Measurements from ENCODE around the gene PPP2R3A.

DNA sequence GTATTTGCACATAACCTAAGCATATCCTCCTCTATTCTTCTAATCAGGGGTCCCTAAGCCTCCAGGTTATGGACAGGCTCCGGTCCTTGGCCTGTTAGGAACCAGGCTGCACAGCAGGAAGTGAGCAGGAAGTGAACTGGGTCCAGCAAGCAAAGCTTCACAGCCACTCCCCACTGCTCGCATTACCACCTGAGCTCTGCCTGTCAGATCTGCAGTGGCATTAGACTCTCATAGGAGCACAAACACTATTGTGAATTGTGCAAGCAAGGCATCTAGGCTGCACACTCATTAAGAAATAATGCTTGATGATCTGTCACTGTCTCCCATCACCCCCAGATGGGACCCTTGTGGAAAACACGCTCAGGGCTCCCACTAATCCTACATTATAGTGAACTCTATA, 220.8 kb downstream of the PPP2R3A start:
- TF ChIP-seq, protein P1, sequence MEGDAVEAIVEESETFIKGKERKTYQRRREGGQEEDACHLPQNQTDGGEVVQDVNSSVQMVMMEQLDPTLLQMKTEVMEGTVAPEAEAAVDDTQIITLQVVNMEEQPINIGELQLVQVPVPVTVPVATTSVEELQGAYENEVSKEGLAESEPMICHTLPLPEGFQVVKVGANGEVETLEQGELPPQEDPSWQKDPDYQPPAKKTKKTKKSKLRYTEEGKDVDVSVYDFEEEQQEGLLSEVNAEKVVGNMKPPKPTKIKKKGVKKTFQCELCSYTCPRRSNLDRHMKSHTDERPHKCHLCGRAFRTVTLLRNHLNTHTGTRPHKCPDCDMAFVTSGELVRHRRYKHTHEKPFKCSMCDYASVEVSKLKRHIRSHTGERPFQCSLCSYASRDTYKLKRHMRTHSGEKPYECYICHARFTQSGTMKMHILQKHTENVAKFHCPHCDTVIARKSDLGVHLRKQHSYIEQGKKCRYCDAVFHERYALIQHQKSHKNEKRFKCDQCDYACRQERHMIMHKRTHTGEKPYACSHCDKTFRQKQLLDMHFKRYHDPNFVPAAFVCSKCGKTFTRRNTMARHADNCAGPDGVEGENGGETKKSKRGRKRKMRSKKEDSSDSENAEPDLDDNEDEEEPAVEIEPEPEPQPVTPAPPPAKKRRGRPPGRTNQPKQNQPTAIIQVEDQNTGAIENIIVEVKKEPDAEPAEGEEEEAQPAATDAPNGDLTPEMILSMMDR (IDR thresholded peaks at IDR 0.05; ENCODE audit: borderline replicate concordance, extremely low read depth, low read length, poor library complexity, severe bottlenecking) = no peak
- TF ChIP-seq EZH2 (IDR thresholded peaks at IDR 0.05; ENCODE audit: borderline replicate concordance, low read depth, low read length, severe bottlenecking) = no peak
